ENCODE measurements around the gene EHD3.
A peak's percentile ranks its signal among the peaks of the same experiment; 100 is the strongest.

EHD3 gene

DNA sequence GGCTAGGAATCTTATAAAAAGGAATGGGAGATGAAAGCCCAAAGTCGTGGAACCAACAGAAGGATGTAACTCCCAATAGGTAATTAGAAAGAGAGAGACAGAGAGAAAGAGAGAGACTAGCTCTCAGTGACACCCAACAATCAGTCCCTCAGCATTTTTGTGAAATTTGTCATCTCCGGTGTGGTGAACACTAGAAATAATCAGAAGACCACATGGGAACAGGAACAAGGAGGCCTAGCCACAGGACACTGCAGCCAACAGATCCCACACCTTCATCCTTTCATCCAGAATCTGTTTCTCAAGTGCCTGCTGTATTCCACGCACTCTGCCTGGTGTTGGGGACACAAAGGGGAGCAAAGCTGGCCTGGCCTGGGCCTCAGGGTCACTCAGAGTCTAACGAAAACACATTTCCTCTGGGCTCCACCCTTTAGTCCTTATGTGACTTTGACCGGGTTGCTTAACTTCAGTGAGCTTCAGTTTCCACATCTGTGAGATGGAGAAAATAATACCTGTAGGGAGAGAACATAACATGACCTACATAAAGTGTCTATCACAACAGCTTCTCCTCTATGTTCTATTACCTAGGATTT is 53.1 kb downstream of the EHD3 start:
- peaks cover 6 to 9% of the 10 kb centered on the region in 2 donors for H3K4me1 Mint-ChIP-seq
- H3K9me3 Mint-ChIP-seq = no peaks in the 10 kb centered on the region
- no peaks in the 10 kb centered on the region for H3K27me3 Mint-ChIP-seq
- DNase-seq (no peak), ATAC-seq (replicated peaks) (no peak)
- no peak overlapping the region for H3K4me3 Mint-ChIP-seq
- no peak overlapping the region for H3K27ac Mint-ChIP-seq
- H3K36me3 Mint-ChIP-seq = no peaks in the 10 kb centered on the region

DNA sequence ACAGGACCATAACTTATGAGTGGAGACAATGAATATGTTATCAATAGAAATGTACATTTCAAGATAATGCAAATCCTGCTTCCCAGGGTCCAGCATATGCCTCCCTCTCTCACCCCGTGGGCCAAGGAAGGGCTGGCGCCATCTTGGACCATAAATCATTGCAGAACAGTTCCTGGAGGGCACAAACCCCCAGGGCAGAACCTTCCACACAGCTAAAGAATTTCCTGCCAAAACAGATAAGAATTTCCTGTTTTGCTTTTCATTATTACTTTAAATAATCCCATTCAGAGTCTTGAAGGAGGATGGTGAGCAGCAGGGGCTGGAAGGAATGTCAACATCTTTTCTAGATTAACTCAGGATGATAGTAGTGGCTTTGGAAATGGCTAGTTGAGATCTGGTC is 53.7 kb downstream of the EHD3 start:
- Mint-ChIP-seq H3K27me3 (no peaks in the 10 kb centered on the region), H3K4me3 (no peak overlapping the region), H3K4me1 (peaks cover 6 to 9% of the 10 kb centered on the region in 2 donors), H3K9me3 (no peaks in the 10 kb centered on the region), H3K36me3 (no peaks in the 10 kb centered on the region), H3K27ac (no peak overlapping the region)
- DNase-seq (no peak), ATAC-seq (replicated peaks) (no peak)

DNA sequence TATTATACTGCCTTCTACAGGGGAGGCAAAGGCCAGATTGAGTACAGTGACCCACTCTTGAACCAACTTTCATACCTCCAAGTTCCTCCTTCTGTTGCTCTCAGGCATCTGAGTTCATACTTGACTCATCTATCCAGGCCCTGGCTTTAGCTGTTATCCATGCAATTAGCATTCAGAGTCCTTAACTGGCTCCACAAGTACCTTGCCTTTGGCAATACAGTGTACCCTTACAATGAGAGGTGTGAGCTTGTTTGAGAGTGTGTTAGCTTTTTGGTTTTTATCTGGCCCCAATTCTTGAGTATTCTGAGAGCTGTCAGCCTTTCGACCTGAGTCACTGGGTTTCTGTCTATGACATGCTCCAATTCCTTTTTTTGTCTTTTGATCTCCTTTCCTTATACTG is 60.2 kb downstream of the EHD3 start:
- ATAC-seq (replicated peaks) (no peak), DNase-seq (no peak)
- peaks cover 0 to 1% of the 10 kb centered on the region in 2 donors for H3K36me3 Mint-ChIP-seq
- no peak overlapping the region for H3K27ac Mint-ChIP-seq
- H3K4me1 Mint-ChIP-seq = peaks cover 6 to 8% of the 10 kb centered on the region in 2 donors
- no peak overlapping the region for H3K4me3 Mint-ChIP-seq
- H3K27me3 Mint-ChIP-seq = no peaks in the 10 kb centered on the region
- no peaks in the 10 kb centered on the region for H3K9me3 Mint-ChIP-seq

- no peak for DNase-seq
- peaks cover 6 to 8% of the 10 kb centered on the region in 2 donors for H3K4me1 Mint-ChIP-seq
- no peak overlapping the region for H3K27ac Mint-ChIP-seq
Observed at GRCh38 chr2:31296641-31297287, 62.8 kb downstream of the EHD3 start.

GRCh38 chr2:31297751-31298150 is 63.8 kb downstream of the EHD3 start:
- peaks cover 0 to 1% of the 10 kb centered on the region in 2 donors for H3K36me3 Mint-ChIP-seq
- peaks cover 6 to 8% of the 10 kb centered on the region in 2 donors for H3K4me1 Mint-ChIP-seq
- DNase-seq (peak; percentile 21), ATAC-seq (replicated peaks) (peak; percentile 88 to 97)
- no peak overlapping the region for H3K4me3 Mint-ChIP-seq
- H3K27ac Mint-ChIP-seq = peak overlapping the region; percentile 59
- no peaks in the 10 kb centered on the region for H3K27me3 Mint-ChIP-seq
- H3K9me3 Mint-ChIP-seq = no peaks in the 10 kb centered on the region

More at GRCh38 chr2:31296641-31297287, 62.8 kb downstream of the EHD3 start:
- Mint-ChIP-seq H3K27me3 (no peaks in the 10 kb centered on the region), H3K4me3 (no peak overlapping the region), H3K36me3 (peaks cover 0 to 1% of the 10 kb centered on the region in 2 donors), H3K9me3 (no peaks in the 10 kb centered on the region)
- ATAC-seq (replicated peaks) = no peak

DNA sequence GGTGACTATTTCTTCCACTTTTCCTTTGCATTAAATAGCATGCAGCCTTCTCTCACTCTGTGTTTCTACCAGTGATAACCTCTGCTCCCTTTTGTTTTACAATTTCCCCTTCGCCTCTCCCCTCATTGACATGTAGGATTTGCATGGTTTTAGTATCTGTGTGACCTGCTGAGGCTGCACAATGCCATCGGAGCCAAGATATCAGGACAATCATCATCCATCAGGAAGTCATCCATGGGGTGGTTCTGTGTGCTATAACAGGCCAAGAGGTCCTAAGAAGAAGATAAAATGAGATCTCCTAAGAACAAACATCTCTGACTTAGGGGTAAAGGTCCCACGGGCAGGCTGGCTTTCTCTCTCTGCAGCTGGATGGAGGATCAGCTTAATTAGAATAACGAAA is 65.6 kb downstream of the EHD3 start:
- H3K27ac Mint-ChIP-seq = no peak overlapping the region
- ATAC-seq (replicated peaks) = no peak

GRCh38 chr2:31300309-31300708 is 66.4 kb downstream of the EHD3 start:
- no peak for DNase-seq
- Mint-ChIP-seq H3K27ac (no peak overlapping the region), H3K27me3 (no peaks in the 10 kb centered on the region), H3K4me1 (peaks cover 7 to 13% of the 10 kb centered on the region in 2 donors), H3K4me3 (no peak overlapping the region), H3K36me3 (no peaks in the 10 kb centered on the region), H3K9me3 (no peaks in the 10 kb centered on the region)
- ATAC-seq (replicated peaks) = no peak

More for the DNA sequence above, 65.6 kb downstream of the EHD3 start:
- H3K4me3 Mint-ChIP-seq = no peak overlapping the region
- peaks cover 0 to 1% of the 10 kb centered on the region in 2 donors for H3K36me3 Mint-ChIP-seq
- H3K9me3 Mint-ChIP-seq = no peaks in the 10 kb centered on the region
- H3K27me3 Mint-ChIP-seq = no peaks in the 10 kb centered on the region
- no peak for DNase-seq
- peaks cover 6 to 8% of the 10 kb centered on the region in 2 donors for H3K4me1 Mint-ChIP-seq

DNA sequence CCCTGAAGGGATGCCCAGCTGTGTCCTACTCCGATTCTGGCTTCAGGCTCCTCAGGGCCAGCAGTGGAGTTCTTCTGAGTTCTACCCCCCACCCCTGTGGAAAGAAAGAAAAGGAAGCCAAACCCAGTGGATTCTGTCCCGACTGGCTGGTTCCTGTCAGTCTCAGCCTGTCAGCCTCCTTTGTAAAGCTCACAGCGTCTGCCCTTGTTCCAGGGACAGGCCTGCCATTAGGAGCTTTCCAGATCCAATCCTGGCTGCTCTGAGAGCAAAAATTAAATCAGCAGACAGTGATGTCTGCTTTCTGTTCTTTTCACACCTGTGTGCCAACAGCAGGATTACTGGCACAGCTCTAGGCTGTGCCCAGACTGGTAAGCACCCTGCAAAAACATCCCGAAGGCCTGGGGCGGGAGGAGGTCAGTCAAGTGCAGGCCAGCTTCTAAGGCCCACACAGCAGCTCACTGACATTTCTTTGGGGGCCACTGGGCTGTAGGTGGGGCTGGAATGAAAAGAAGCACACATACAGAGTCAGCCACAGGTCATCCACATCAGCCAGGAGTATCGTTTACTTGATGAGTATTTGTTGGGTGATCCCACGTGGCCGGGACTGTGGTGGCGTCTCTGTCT is 69.1 kb downstream of the EHD3 start:
- Mint-ChIP-seq H3K27ac (no peak overlapping the region), H3K4me1 (peaks cover 1 to 5% of the 10 kb centered on the region in 2 donors), H3K4me3 (no peak overlapping the region), H3K36me3 (no peaks in the 10 kb centered on the region), H3K9me3 (no peaks in the 10 kb centered on the region), H3K27me3 (no peaks in the 10 kb centered on the region)
- ATAC-seq (replicated peaks) (no peak), DNase-seq (no peak)

- DNase-seq (no peak), ATAC-seq (replicated peaks) (no peak)
- Mint-ChIP-seq H3K36me3 (no peaks in the 10 kb centered on the region), H3K4me3 (no peak overlapping the region), H3K27ac (no peak overlapping the region), H3K9me3 (peaks cover 0 to 4% of the 10 kb centered on the region in 2 donors), H3K27me3 (no peaks in the 10 kb centered on the region), H3K4me1 (peaks cover 1 to 5% of the 10 kb centered on the region in 2 donors)
Observed at GRCh38 chr2:31304816-31305215, 70.9 kb downstream of the EHD3 start.

DNA sequence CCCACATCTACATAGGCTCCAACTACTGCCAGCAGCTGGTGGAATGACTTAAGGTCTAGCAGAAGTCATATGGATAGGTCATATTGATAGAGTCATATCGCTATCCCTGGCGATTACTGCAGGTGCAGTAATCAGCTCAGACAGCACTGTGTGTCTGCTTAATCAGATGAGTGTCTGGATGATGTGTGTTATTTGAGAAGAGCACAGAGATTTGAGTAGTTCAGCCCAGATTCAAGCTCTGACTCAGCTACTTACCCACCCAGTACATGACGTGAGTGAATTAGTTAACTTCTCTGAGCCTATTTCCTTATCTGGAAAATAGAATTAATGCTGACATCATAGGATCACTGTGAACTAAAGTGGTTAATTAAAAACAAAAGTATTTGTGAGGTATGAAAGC is 78.9 kb downstream of the EHD3 start:
- peaks cover 5 to 7% of the 10 kb centered on the region in 2 donors for H3K36me3 Mint-ChIP-seq
- H3K27ac Mint-ChIP-seq = no peak overlapping the region
- ATAC-seq (replicated peaks) (no peak), DNase-seq (no peak)
- H3K9me3 Mint-ChIP-seq = peaks cover 7 to 13% of the 10 kb centered on the region in 2 donors
- H3K27me3 Mint-ChIP-seq = peaks cover 7 to 8% of the 10 kb centered on the region in 2 donors
- no peak overlapping the region for H3K4me3 Mint-ChIP-seq
- peaks cover 10 to 23% of the 10 kb centered on the region in 2 donors for H3K4me1 Mint-ChIP-seq

- DNase-seq = no peak
- Mint-ChIP-seq H3K9me3 (peaks cover 7 to 10% of the 10 kb centered on the region in 2 donors), H3K36me3 (peaks cover 5 to 7% of the 10 kb centered on the region in 2 donors), H3K4me3 (no peak overlapping the region), H3K27ac (no peak overlapping the region), H3K4me1 (peaks cover 25 to 38% of the 10 kb centered on the region in 2 donors), H3K27me3 (peaks cover 7 to 8% of the 10 kb centered on the region in 2 donors)
- ATAC-seq (replicated peaks) = no peak
Observed at GRCh38 chr2:31314761-31315160, 80.8 kb downstream of the EHD3 start.

DNA sequence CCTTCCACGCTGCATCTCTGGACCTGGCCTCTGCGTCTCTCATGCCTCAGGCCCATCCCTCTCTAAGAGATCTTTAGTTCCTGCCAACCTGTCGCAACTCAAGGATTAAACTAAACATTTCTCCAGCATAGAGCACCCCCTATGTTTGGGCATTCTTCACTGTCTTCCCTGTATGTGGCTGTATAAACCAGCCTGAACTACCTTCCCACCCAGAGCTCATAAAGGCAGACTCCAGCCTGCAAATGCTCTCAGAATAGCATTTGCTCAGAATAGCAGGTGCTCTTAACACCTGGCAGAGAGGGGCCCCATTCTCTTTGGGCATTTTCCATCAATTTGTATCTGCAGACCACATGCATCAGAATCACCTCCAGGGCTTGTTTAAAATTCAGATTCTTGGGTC is 83.4 kb downstream of the EHD3 start:
- ATAC-seq (replicated peaks) = no peak
- Mint-ChIP-seq H3K36me3 (no peaks in the 10 kb centered on the region), H3K27ac (peak overlapping the region; percentile 10), H3K4me3 (no peak overlapping the region), H3K9me3 (no peaks in the 10 kb centered on the region), H3K4me1 (peaks cover 32 to 48% of the 10 kb centered on the region in 2 donors), H3K27me3 (no peaks in the 10 kb centered on the region)
- no peak for DNase-seq

- DNase-seq (peak; percentile 66), ATAC-seq (replicated peaks) (peak; percentile 93 to 95)
- Mint-ChIP-seq H3K27ac (peak overlapping the region; percentile 57), H3K4me3 (peak overlapping the region; percentile 12 to 43), H3K9me3 (peaks cover 0 to 1% of the 10 kb centered on the region in 2 donors), H3K4me1 (peaks cover 39 to 57% of the 10 kb centered on the region in 2 donors), H3K36me3 (no peaks in the 10 kb centered on the region), H3K27me3 (no peaks in the 10 kb centered on the region)
Observed at GRCh38 chr2:31318361-31319336, 84.7 kb downstream of the EHD3 start.

Data from stimulated activated naive B cell treated with anti-CD40 and anti-IgM and Interleukin-4, amounts not matched to agents 10 μg/mL and 1 μg/mL and 100 μg/mL, for 72 hours (primary cell).